Stimulated activated CD4-positive, alpha-beta T cell treated with anti-CD3 and anti-CD28 coated beads, Interleukin-15, amount 100 ng/mL, for 48 hours (primary cell): ENCODE results near the gene KCTD7.
A peak's percentile ranks its signal among the peaks of the same experiment; 100 is the strongest.
"Not testable (repeated sequence)": the region's sequence is repeated elsewhere in the genome, so short reads cannot be mapped to it uniquely, and the experiment has no call there.

Source experiments
- DNase-seq, 2 donors: peaks; one replicate each; pipeline ENCODE4 v3.0.0-alpha.2; 2020; ENCODE audit warnings: low read depth in 2 of 2

Gene KCTD7

DNA sequence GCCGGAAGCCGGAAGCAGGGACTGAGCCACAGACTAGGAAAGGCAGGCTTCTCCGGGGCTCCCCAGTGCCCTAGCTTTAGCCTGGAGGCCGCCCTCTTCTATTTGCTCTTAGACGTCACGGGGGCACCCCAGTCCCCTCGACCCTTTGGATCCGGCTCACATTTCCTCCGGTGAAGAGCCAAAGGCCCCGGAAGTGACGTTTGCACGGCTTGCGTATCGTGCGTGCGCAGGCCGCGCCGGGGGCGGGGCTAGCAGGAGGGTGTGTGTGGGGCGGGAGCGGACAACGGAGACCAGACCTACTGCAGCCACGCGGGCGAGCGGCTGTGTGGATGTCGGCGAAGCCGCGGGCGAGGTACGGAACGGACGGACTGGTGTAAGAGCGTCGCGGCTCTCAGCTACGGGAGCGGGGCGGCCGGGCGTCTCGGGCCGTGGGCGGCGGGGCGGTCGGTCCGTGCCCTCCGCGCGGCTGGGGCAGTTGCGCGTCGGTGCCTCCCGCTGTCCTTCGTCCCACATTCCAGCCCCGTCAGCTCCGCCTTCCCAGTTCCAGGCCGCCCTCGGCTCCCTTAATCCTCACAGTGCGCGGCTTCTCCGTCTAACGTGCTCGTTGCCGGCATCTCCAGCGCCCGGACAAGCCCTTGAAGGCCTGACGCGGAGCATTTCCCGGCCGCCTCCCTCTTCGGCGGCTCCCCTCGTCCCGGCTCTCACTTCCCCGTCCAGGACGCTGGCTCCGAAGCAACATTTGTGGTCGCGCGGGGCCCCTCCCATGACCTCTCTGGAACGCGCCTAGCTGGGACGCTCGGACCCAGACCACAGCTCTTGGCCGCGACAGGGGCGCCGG lies 25.8 kb downstream of the KCTD7 start:
- peak; percentile 95 to 97 for DNase-seq

DNA sequence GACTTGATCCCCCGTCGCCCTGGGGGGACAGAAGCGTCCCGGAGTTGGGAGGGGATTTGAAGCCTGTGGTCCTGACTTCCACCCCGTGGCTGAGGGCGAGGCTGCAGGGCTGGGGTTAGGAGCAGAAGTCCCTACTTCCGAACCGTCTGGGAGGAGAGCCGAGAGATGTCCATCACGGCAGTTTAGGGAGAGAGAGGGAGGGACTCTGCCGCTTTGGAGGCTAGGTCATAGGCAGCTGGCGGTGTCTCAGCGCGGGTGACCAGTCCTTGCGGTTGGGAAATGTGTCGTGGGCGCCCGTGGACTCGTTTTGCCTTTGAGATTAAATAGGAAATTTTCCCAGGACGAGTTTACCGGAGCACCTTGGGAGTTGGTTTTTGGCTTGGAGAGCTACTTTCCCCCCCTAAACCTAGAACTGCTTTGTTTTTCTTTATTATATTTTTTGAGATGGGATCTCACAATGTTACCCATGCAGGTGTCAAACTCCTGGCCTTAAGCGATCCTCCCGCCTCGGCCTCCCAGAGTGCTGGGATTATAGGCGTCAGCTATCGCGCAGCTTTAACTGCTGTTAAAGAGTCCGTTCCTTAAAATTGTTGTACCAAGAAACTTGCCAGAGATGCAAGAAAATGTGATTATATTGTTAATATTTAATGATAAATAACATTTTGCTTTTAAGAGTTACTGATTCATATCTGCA lies 26.6 kb downstream of the KCTD7 start:
- DNase-seq, result not testable (repeated sequence)

DNA sequence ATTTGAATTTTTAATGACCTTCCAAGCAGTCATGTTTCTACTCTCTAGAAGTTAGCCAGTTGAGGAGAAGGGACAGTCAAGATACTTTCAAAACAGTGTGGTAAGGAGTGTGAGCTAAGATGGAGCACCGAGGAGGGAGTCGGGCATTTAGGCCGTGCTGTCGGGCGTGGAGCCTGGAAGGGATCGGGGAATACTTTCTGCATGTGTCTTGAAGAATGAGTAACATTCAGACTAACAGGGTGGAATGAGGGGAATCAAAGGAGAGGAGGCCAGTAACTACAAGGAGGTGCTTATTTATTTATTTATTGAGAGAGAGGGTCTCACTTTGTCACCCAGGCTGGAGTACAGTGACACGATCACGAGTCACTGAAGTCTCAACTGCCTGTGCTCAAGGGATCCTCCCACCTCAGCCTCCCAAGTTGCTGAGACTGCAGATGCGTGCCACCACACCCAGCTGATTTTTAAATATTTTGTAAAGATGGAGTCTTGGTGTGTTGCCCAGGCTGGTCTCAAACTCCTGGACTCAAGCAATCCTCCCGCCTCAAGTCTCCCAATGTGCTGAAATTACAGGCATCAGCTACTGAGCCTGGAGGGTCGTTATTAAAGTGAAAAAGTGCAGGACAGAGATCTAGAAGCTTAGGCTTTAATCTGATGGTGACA lies 27.3 kb downstream of the KCTD7 start:
- DNase-seq, result not testable (repeated sequence)

DNA sequence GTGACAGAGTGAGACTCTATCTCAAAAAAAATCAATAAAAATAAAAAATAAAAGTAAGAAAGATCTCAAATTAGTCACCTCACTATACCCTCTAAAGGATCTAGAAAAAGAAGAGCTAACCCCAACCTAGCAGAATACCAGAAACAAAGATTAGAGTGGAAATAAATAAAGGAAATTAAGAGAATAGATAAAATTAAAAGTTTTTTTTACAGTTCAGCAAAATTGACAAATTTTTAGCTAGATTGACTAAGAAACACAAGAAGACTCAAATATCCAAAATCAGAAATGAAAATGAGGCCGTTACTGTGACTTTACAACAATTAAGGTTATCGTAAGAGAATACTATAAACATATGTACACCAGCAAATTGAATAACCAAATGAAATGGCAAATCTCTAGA lies 29.1 kb downstream of the KCTD7 start:
- DNase-seq, result no peak

GRCh38 chr7:66662646-66663264 lies 34.1 kb downstream of the KCTD7 start:
- DNase-seq, result no peak

DNA sequence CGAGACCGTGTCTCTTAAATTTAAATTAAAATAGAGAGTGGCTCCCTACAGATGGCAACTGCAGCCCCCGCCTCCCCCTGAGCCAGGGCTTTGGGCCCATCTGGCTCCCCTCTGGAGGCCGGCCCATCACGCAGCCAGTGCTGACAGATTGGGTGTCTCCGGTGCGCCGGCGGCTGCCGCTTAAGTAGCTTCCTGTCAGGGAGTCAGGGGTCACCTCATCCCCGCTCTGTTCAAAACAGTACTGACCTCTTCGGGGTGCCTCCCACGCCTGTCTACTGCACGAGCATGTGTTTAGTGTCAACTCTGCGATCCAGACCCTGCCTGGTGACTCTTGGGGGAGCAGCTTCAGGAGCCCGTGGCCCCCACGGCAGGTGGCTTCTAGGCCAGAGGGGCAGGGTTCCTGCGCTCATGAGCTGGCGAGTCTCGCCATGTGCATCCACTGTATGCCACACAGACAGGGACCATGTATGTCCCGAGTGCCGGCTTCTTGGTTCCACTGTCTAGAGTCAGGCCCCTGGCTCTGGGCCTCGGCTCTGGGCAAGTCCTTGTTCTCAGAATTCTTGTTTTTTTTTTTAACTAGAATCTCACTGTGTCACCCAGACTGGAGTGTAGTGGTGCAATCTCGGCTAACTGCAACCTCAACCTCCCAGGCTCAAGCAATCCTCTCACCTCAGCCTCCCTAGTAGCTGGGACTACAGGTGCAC lies 36.1 kb downstream of the KCTD7 start:
- DNase-seq, result no peak

- DNase-seq, result no peak
These were observed 37.8 kb downstream of the KCTD7 start for GRCh38 chr7:66666313-66666952.

DNA sequence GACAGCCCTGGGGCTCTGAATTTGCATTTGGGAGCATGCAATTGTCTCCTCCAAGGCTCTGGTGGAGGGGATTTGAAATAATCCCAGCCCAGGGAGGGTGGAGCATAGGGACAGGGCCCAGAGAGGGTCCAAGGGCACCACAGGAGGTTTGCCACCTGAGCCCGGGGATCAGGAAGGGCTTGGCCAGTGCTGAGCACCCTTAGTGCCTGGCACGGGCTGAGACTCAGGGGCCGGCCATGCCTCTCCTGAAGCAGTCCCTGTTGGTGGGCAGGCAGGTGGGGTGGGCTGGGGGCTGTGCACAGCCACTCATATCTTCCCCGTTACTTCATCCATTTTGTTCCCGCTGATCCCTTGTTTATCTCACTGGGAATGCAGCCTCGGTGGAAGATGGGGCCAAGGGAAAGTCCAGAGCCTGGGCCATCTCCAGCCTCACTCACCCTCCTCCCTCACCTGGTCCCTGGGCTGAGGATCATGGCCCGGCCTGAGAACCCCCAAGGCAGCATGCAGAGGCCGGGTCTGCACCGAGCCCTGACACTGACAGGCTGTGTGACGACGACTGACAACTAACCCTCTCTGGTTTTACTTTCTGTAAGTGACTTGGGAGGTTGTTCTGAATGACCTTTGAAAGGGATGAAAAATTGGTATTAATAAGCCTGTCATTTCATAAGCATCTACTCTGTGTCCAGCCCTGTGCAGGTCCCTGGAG lies 38.5 kb downstream of the KCTD7 start:
- DNase-seq, result no peak

GRCh38 chr7:66668112-66668511 lies 39.4 kb downstream of the KCTD7 start:
- DNase-seq, result no peak

DNA sequence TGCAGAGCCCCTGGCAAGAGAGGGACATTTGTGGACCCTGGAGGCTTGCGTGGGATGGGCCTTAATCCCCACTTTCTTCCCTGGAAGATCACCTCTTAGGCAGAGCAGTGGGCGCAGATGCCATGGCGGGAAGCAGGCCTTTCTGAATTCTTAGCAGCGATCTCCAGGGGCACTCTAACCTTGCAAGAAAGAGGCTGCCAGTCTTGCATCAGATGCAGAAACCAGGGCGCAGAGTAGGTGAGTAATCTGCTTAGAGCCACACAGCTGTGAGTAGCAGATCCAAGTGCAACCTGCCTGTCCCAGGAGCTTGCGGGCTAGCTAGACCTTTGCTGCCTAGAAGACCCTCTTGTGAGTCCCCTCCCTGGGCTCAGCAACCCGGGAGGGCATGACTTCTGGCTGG lies 40.0 kb downstream of the KCTD7 start:
- DNase-seq, result no peak

GRCh38 chr7:66669088-66669487 lies 40.4 kb downstream of the KCTD7 start:
- DNase-seq, result no peak

DNA sequence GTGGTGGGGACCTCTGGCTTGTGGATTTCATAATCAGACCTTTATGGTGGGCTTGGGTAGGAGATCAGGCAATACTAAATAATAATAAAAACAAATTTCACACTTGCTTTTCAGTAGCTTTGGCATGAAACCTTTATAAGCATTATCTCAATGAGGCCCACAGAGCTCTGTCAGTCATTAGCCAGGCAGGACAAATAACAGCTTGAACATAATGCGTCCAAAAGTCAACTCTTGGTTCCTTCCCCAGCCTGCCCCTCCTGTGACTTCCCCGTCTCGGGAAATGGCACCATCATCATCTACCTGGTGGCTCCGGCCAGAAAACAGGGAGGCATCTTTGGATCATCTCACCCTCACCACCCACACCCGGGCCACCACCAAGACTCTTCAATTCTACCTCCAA lies 40.8 kb downstream of the KCTD7 start:
- no peak for DNase-seq

DNA sequence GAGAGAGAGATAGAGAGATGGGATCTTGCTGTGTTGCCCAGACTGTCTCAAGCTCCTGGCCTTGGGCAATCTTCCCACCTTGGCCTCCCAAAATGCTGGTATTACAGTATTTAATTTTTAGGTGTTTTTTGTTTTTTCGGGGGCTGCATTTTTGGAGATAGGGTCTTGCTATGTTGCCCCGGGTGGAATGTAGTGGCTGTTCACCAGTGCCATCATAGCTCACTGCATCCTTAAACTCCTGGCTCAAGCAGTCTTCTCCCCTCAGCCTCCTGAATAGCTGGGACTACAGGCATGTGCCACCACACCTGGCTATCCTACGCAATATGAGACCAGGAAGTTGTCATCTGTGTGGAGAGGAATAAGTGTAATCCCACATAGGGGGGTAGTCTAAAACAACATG lies 42.4 kb downstream of the KCTD7 start:
- no peak for DNase-seq

- not testable (repeated sequence) for DNase-seq
These were observed 42.8 kb downstream of the KCTD7 start for GRCh38 chr7:66671486-66671885.

- not testable (repeated sequence) for DNase-seq
These were observed 43.9 kb downstream of the KCTD7 start for GRCh38 chr7:66672432-66673123.

DNA sequence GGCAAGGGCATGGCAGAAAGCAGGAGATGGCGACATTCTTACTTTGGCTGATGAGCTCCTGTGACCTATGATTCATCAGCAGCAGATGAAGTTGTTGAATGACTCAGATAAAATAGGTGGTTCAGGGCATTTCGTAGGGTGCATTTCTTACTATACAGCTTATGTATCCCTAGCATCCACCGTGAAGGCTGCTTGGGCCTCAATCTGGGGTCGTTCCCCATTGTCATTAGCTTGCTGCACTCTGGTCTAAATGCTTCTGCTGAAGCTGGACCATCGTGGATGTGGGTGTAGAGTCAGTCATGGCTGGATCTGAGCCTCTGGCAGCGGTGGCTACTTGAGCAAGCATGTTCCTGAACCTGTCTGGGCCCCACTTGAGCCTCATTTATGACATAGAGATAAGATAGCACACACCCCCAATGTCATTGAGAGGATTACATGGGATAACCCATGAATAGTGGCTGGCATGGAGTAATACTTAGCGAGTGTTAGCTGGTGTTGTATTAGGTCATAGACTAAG lies 44.5 kb downstream of the KCTD7 start:
- not testable (repeated sequence) for DNase-seq

DNA sequence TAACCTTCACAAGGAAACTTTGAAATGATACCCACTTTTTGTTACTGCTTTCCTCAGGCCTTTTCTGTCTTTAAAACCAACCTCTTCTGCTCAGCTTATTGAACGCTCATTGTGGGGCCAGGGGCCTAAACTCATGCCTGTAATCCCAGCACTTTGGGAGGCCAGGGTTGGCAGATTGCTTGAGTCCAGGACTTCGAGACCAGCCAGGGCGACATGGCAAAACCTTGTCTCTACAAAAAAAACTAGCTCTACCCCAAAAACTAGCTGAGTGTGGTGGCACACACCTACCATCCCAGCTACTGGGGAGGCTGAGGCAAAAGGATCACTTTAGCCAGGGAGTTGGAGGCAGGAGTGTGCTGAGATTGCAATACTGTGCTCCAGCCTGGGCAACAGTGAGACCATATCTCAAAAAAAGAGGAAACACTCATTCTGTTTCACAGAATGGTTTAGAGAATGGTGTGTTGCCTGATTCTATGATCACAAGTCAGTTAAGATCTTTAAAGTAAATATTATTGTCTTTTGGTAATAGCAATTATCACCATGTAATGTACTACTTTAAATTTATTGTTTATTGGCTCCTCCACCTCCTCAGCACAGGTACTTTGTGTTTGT lies 51.1 kb downstream of the KCTD7 start:
- DNase-seq, result no peak

- DNase-seq, result peak; percentile 92 to 95
These were observed 53.0 kb downstream of the KCTD7 start for GRCh38 chr7:66681491-66682349.
